KMS-11 (cell line): ENCODE data around the gene TP53I11.

Experiments used
- H2AFZ ChIP-seq: fragments of 200-600 bp; sonication (generic); 2 replicates; pipeline ENCODE4 v1.6.1; 2016; ENCODE audit warnings: antibody characterized with exemption, mixed run types, low read depth
- H3K27ac ChIP-seq: fragments of 200-600 bp; sonication (generic); 2 replicates; pipeline ENCODE4 v1.6.1; 2016; ENCODE audit warnings: mild to moderate bottlenecking, mixed run types
- H3K27me3 ChIP-seq: fragments of 200-600 bp; sonication (generic); 2 replicates; pipeline ENCODE4 v1.6.1; 2017; ENCODE audit warnings: mild to moderate bottlenecking, low read depth, mixed run types, moderate library complexity; ENCODE audit not compliant: insufficient read depth
- H3K36me3 ChIP-seq: fragments of 200-600 bp; sonication (generic); 2 replicates; pipeline ENCODE4 v1.6.1; 2017; ENCODE audit warnings: mild to moderate bottlenecking, mixed run types; ENCODE audit not compliant: insufficient read depth
- H3K4me1 ChIP-seq: fragments of 200-600 bp; sonication (generic); 2 replicates; pipeline ENCODE4 v1.6.1; 2016; ENCODE audit warnings: mild to moderate bottlenecking, low read depth, mixed run types; ENCODE audit not compliant: poor library complexity, severe bottlenecking
- H3K4me2 ChIP-seq: fragments of 200-600 bp; sonication (generic); 2 replicates; pipeline ENCODE4 v1.7.0; 2016; ENCODE audit warnings: mild to moderate bottlenecking, mixed run types
- H3K4me3 ChIP-seq: fragments of 200-600 bp; sonication (generic); IDR thresholded peaks from 2 replicates; pipeline ENCODE4 v1.6.1; 2017; ENCODE audit warnings: low read depth, low read length, mixed read lengths; ENCODE audit not compliant: insufficient read depth
- H3K79me2 ChIP-seq: fragments of 200-600 bp; sonication (generic); 2 replicates; pipeline ENCODE4 v1.6.1; 2016; ENCODE audit warnings: low read depth, mixed run types; ENCODE audit not compliant: insufficient read depth
- H3K9ac ChIP-seq: fragments of 200-600 bp; sonication (generic); 2 replicates; pipeline ENCODE4 v1.6.1; 2016; ENCODE audit warnings: mild to moderate bottlenecking, mixed run types
- H4K20me1 ChIP-seq: fragments of 200-600 bp; sonication (generic); 2 replicates; pipeline ENCODE4 v1.6.1; 2016; ENCODE audit warnings: mild to moderate bottlenecking, mixed run types; ENCODE audit not compliant: insufficient read depth
- TF ChIP-seq, protein P1 (sequence below): fragments of 200-600 bp; sonication (generic); conservative IDR thresholded peaks from 2 replicates; pipeline ENCODE4 v1.6.1; 2017; ENCODE audit warnings: low read depth, mild to moderate bottlenecking, antibody characterized with exemption, low read length, moderate library complexity, mixed read lengths

Gene TP53I11

DNA sequence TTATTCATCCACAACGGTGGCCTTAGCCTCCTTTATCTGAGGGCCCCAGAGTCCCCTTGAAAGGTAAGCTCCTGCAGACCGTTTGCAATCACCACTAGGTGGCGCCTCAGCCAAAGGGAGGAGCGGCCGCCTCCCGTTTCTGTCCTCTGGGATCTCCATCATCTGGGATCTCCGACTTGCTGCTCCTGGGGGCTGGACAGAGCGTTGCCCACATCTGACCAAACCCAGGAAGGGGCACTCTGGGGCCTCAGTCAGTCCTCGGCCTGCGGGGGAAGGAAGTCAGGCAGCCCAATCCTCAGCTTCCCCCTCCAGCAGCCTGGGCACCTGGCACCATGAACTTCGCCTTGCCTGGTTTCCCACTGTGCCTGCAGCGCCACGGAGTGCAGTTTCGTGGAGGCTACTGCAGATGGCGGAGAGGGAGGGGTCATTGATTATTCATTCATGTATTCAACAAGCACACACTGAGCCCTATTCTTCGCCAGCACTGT is 23.5 kb downstream of the TP53I11 start:
- no peak overlapping the region for H3K4me2 ChIP-seq
- TF ChIP-seq, protein P1, sequence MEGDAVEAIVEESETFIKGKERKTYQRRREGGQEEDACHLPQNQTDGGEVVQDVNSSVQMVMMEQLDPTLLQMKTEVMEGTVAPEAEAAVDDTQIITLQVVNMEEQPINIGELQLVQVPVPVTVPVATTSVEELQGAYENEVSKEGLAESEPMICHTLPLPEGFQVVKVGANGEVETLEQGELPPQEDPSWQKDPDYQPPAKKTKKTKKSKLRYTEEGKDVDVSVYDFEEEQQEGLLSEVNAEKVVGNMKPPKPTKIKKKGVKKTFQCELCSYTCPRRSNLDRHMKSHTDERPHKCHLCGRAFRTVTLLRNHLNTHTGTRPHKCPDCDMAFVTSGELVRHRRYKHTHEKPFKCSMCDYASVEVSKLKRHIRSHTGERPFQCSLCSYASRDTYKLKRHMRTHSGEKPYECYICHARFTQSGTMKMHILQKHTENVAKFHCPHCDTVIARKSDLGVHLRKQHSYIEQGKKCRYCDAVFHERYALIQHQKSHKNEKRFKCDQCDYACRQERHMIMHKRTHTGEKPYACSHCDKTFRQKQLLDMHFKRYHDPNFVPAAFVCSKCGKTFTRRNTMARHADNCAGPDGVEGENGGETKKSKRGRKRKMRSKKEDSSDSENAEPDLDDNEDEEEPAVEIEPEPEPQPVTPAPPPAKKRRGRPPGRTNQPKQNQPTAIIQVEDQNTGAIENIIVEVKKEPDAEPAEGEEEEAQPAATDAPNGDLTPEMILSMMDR: peak; percentile 84
- no peaks in the 10 kb centered on the region for H4K20me1 ChIP-seq

DNA sequence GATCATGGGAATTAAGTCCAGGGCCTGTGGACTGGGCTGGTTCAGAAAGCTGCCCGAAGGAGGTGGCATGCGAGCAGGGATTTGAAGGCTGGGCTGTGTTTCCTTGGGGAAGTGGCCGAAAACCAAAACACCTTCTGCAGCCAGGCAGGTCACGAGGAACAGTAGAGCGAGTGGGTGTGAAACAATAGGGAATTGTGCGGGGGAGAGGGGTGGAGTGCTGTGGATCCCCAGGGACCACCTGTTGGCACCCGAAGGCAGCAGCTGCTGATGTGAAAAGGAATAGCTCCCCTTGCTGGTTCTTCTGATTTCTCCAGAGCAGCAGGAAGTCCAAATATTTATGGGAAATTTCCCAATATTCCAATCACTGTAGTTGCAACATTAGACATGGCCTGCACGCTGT is 24.6 kb downstream of the TP53I11 start:
- H2AFZ ChIP-seq: no peak overlapping the region
- H3K4me1 ChIP-seq: no peaks in the 10 kb centered on the region
- no peak overlapping the region for H3K4me2 ChIP-seq
- no peaks in the 10 kb centered on the region for H3K36me3 ChIP-seq
- H3K79me2 ChIP-seq: no peaks in the 10 kb centered on the region
- H3K4me3 ChIP-seq: no peak overlapping the region
- TF ChIP-seq, protein P1: no peak
- no peak overlapping the region for H3K27ac ChIP-seq
- H4K20me1 ChIP-seq: no peaks in the 10 kb centered on the region
- H3K27me3 ChIP-seq: no peaks in the 10 kb centered on the region
- no peak overlapping the region for H3K9ac ChIP-seq

More for the DNA sequence above, 23.5 kb downstream of the TP53I11 start:
- H3K79me2 ChIP-seq: no peaks in the 10 kb centered on the region
- no peaks in the 10 kb centered on the region for H3K27me3 ChIP-seq
- H3K4me3 ChIP-seq: no peak overlapping the region
- H3K9ac ChIP-seq: no peak overlapping the region
- no peak overlapping the region for H2AFZ ChIP-seq
- no peak overlapping the region for H3K27ac ChIP-seq
- no peaks in the 10 kb centered on the region for H3K36me3 ChIP-seq
- no peaks in the 10 kb centered on the region for H3K4me1 ChIP-seq

DNA sequence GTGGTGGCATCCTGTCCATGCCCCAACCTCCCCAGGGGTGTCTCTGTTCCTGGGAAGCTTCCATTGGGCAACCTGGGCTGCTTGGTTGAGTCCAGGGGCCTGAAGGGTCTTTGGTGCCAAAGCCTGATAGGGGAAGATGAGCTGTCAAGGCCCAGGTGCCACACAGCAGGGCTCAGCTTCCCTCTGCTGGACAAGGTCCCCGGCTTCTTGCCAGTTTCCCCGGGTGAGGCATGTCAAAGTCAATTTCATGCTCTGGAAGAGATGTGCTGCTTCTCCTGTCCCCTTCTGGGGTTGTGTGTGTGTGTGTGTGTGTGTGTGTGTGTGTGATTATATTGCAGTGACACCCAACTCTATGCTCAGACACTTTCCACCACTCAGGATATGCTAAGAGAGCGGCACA is 26.9 kb downstream of the TP53I11 start:
- Histone ChIP-seq H3K4me3 (no peak overlapping the region), H3K36me3 (no peaks in the 10 kb centered on the region), H3K4me1 (no peaks in the 10 kb centered on the region), H3K27ac (no peak overlapping the region), H4K20me1 (no peaks in the 10 kb centered on the region), H3K9ac (no peak overlapping the region), H3K79me2 (no peaks in the 10 kb centered on the region), H3K4me2 (no peak overlapping the region), H2AFZ (no peak overlapping the region), H3K27me3 (no peaks in the 10 kb centered on the region)
- TF ChIP-seq, protein P1: no peak

DNA sequence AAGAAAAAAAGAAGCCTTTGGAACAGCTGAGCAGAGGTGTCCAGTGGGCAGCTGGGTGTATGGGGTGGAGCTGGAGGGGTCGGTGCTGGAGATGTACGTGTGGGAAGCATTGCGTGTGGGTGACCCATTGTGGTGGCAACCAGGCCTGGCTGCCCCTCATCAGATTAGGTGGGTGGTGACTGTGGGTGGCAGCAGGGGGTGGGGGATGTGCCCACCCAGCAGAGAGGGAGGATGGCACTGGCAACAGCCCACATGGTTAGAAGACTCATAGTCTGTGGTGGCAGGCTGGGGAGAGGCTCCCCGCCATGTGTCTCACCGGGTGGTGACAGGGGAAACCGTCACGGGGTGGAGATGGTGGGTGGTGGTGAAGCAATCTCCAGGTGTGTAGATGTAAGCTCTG is 27.6 kb downstream of the TP53I11 start:
- no peak overlapping the region for H3K4me3 ChIP-seq
- H3K79me2 ChIP-seq: no peaks in the 10 kb centered on the region
- no peaks in the 10 kb centered on the region for H4K20me1 ChIP-seq
- H2AFZ ChIP-seq: no peak overlapping the region
- no peak overlapping the region for H3K27ac ChIP-seq
- no peak overlapping the region for H3K4me2 ChIP-seq
- H3K27me3 ChIP-seq: no peaks in the 10 kb centered on the region
- no peak overlapping the region for H3K9ac ChIP-seq
- TF ChIP-seq, protein P1: no peak
- H3K4me1 ChIP-seq: no peaks in the 10 kb centered on the region
- H3K36me3 ChIP-seq: no peaks in the 10 kb centered on the region

DNA sequence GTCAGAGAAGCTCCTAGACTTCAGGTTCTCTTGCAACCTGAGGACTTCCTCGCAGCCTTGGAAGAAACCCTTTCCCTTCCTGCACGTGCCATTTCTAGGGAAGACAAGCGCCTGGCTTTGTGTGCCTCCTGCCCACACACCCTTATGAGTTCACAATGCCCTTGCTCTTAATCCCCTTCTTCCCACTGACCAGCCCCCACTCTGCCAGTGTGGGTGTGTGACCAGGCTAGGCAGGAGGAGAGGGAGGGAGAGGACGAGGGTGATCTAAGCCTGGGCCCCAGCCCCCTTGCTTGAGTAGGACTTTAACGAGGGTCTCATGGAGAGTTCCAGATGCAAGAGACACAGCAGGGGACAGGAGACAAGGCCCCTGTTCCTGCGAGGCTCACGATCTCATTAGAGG is 30.2 kb downstream of the TP53I11 start:
- Histone ChIP-seq H3K4me1 (no peaks in the 10 kb centered on the region), H3K27ac (no peak overlapping the region), H3K36me3 (no peaks in the 10 kb centered on the region), H3K4me2 (no peak overlapping the region), H3K9ac (no peak overlapping the region), H3K79me2 (no peaks in the 10 kb centered on the region), H4K20me1 (no peaks in the 10 kb centered on the region), H3K4me3 (no peak overlapping the region), H2AFZ (no peak overlapping the region), H3K27me3 (no peaks in the 10 kb centered on the region)
- TF ChIP-seq, protein P1: no peak
